HCT116 (cell line): ENCODE results near the gene MTERF4. TPM values are rescaled to one million over a fixed set of nuclear protein-coding genes. Genes with fewer than 3 reads are reported as not detected.
"Not testable (repeated sequence)": the region's sequence is repeated elsewhere in the genome, so short reads cannot be mapped to it uniquely, and the experiment has no call there.

Source experiments
- ATAC-seq: fragments of 200-7000 bp; cut with Tn5 transposase; 2 replicates; pipeline ENCODE4 v1.9.1; 2020; ENCODE audit warnings: mild to moderate bottlenecking, moderate library complexity
- BruUV-seq: library from RNA; stranded (reverse); fragments of 400-500 nt; replicated peaks from 2 replicates; lab custom pipeline; 2021; lab: Mats Ljungman, UMichigan
- CTCF ChIA-PET: fragments of 300-600 bp; sonication (Branson Sonifier 250); formaldehyde crosslinking; loops from one replicate; lab custom pipeline; 2021; ENCODE audit warnings: antibody characterized with exemption; lab: Charles Lee
- POLR2A ChIA-PET: fragments of 300-600, 350-600 bp; sonication (Branson Sonifier 250); formaldehyde crosslinking; loops from one replicate; lab custom pipeline; 2021; ENCODE audit warnings: antibody characterized with exemption; lab: Charles Lee
- RAD21 ChIA-PET, 2 experiments: fragments of 300-600 bp; sonication (Branson Sonifier 250); formaldehyde crosslinking; loops; one replicate each; lab custom pipeline; 2023; ENCODE audit warnings: low total read pairs in 2 of 2; ENCODE audit not compliant: uncharacterized antibody in 2 of 2, unreplicated experiment in 2 of 2, low non-redundant PET in 1 of 2; lab: Charles Lee
- DNase-seq: peaks from one replicate; pipeline ENCODE4 v3.0.0-alpha.2; 2010; ENCODE audit warnings: low read depth, low spot score
- H2AFZ ChIP-seq: fragments of 200-600 bp; shearing (Covaris generic), sonication (generic); 2 replicates; pipeline ENCODE4 v1.6.1; 2017; ENCODE audit warnings: low read depth, mixed run types, mixed read lengths, antibody characterized with exemption, low read length; ENCODE audit not compliant: poor library complexity, severe bottlenecking
- H3K27ac ChIP-seq: 2 replicates; pipeline ENCODE4 v1.5.1; 2012; ENCODE audit warnings: low read depth, low read length
- H3K27me3 ChIP-seq: fragments of 200-600 bp; sonication (generic); 2 replicates; pipeline ENCODE4 v1.6.1; 2016; ENCODE audit warnings: mixed run types, low read length, mixed read lengths; ENCODE audit not compliant: insufficient read depth
- H3K36me3 ChIP-seq, 2 experiments: fragments of 200-500 bp in 1 of 2; fragments of 200-600 bp in 1 of 2; sonication (Bioruptor generic) in 1 of 2; sonication (generic) in 1 of 2; 2 replicates each; pipeline versions ENCODE4 v1.5.1 to v1.6.1; 2014 to 2016; ENCODE audit warnings: low read length in 2 of 2, inconsistent platforms in 1 of 2, mixed read lengths in 1 of 2, mixed run types in 1 of 2; ENCODE audit not compliant: insufficient read depth in 2 of 2, control insufficient read depth in 1 of 2
- H3K4me1 ChIP-seq, 2 experiments: fragments of 200-600 bp in 1 of 2; sonication (generic) in 1 of 2; 2 replicates each; pipeline versions ENCODE4 v1.5.1 to v1.6.1; 2012 to 2017; ENCODE audit warnings: low read length in 2 of 2, inconsistent platforms in 1 of 2, mild to moderate bottlenecking in 1 of 2, mixed read lengths in 1 of 2, mixed run types in 1 of 2, moderate library complexity in 1 of 2; ENCODE audit not compliant: insufficient read depth in 2 of 2, control insufficient read depth in 1 of 2
- H3K4me2 ChIP-seq: fragments of 200-600 bp; sonication (generic); 2 replicates; pipeline ENCODE4 v1.6.1; 2017; ENCODE audit warnings: mixed run types, low read length, mixed read lengths
- H3K4me3 ChIP-seq, 2 experiments: fragments of 200-600 bp in 1 of 2; sonication (generic) in 1 of 2; replicated peaks in 1 of 2; 2 replicates each; pipeline ENCODE4 v1.5.1; 2011 to 2016; ENCODE audit warnings: low read length in 2 of 2, control low read depth in 1 of 2, low read depth in 1 of 2, mild to moderate bottlenecking in 1 of 2, mixed read lengths in 1 of 2, mixed run types in 1 of 2
- H3K79me2 ChIP-seq: fragments of 200-600 bp; sonication (generic); 2 replicates; pipeline ENCODE4 v1.6.1; 2017; ENCODE audit warnings: mild to moderate bottlenecking, mixed run types, low read length, moderate library complexity, mixed read lengths; ENCODE audit not compliant: insufficient read depth
- H3K9ac ChIP-seq: fragments of 200-600 bp; sonication (generic); 2 replicates; pipeline ENCODE4 v1.6.1; 2016; ENCODE audit warnings: low read length, mixed read lengths
- H3K9me2 ChIP-seq: fragments of 200-600 bp; sonication (generic), shearing (Covaris generic); 2 replicates; pipeline ENCODE4 v1.6.1; 2017; ENCODE audit warnings: mixed run types, mild to moderate bottlenecking, moderate library complexity; ENCODE audit not compliant: insufficient read depth
- H3K9me3 ChIP-seq, 2 experiments: fragments of 200-500 bp in 1 of 2; fragments of 200-600 bp in 1 of 2; sonication (Bioruptor generic) in 1 of 2; sonication (generic) in 1 of 2; 2 replicates each; pipeline ENCODE4 v1.6.1; 2014 to 2017; ENCODE audit warnings: low read length in 2 of 2, mixed read lengths in 2 of 2, inconsistent platforms in 1 of 2, low read depth in 1 of 2, mild to moderate bottlenecking in 1 of 2, mixed run types in 1 of 2, moderate library complexity in 1 of 2; ENCODE audit not compliant: control insufficient read depth in 1 of 2, insufficient read depth in 1 of 2
- H4K20me1 ChIP-seq: fragments of 200-600 bp; sonication (generic), shearing (Covaris generic); 2 replicates; pipeline ENCODE4 v1.6.1; 2017; ENCODE audit warnings: mixed run types, mild to moderate bottlenecking, moderate library complexity; ENCODE audit not compliant: insufficient read depth
- CBX3 ChIP-seq: IDR thresholded peaks from 2 replicates; pipeline ENCODE4 v1.6.1; 2012; ENCODE audit warnings: low read depth
- ELF1 ChIP-seq: IDR thresholded peaks from 2 replicates; pipeline ENCODE4 v1.6.1; 2012; ENCODE audit warnings: low read depth, borderline replicate concordance
- EZH2phosphoT487 ChIP-seq: fragments of 200-600 bp; IDR thresholded peaks from 2 replicates; pipeline ENCODE4 v1.6.1; 2018; ENCODE audit warnings: antibody characterized with exemption, borderline replicate concordance
- JUND ChIP-seq: IDR thresholded peaks from 2 replicates; pipeline ENCODE4 v1.6.1; 2012
- POLR2AphosphoS5 ChIP-seq: IDR thresholded peaks from 2 replicates; pipeline ENCODE4 v1.6.1; 2011; ENCODE audit warnings: mild to moderate bottlenecking, low read depth, low read length, moderate library complexity
- SRF ChIP-seq: IDR thresholded peaks from 2 replicates; pipeline ENCODE4 v1.6.1; 2012; ENCODE audit warnings: low read depth
- ZFX ChIP-seq: fragments of 450-650 bp; IDR thresholded peaks from 2 replicates; pipeline ENCODE4 v1.6.1; 2017
- ZNF274 ChIP-seq: fragments of 200-500 bp; sonication (Bioruptor generic); IDR thresholded peaks from 2 replicates; pipeline ENCODE4 v1.6.1; 2014; ENCODE audit warnings: mild to moderate bottlenecking, low read depth, low read length, inconsistent platforms
- intact Hi-C: fragments of 100-400 bp; cut with micrococcal nuclease; formaldehyde crosslinking; loops from 2 replicates; pipeline ENCODE4 v1.10.0; 2022
- total RNA-seq: library from RNA; stranded (reverse); gene quantifications from one replicate; pipeline ENCODE4 v1.2.1, GENCODE V29; 2021; ENCODE audit not compliant: unreplicated experiment
- TF ChIP-seq, protein P1 (sequence below): IDR thresholded peaks from 2 replicates; pipeline ENCODE4 v1.6.1; 2011; ENCODE audit warnings: mild to moderate bottlenecking, low read length, moderate library complexity; ENCODE audit not compliant: insufficient replicate concordance; ENCODE audit errors: extremely low read depth
- TF ChIP-seq, protein P2 (sequence below): IDR thresholded peaks from 2 replicates; pipeline ENCODE4 v1.6.1; 2012

MTERF4 gene
- total RNA-seq, 1 experiment from 2014 or later, result 25.5 TPM

DNA sequence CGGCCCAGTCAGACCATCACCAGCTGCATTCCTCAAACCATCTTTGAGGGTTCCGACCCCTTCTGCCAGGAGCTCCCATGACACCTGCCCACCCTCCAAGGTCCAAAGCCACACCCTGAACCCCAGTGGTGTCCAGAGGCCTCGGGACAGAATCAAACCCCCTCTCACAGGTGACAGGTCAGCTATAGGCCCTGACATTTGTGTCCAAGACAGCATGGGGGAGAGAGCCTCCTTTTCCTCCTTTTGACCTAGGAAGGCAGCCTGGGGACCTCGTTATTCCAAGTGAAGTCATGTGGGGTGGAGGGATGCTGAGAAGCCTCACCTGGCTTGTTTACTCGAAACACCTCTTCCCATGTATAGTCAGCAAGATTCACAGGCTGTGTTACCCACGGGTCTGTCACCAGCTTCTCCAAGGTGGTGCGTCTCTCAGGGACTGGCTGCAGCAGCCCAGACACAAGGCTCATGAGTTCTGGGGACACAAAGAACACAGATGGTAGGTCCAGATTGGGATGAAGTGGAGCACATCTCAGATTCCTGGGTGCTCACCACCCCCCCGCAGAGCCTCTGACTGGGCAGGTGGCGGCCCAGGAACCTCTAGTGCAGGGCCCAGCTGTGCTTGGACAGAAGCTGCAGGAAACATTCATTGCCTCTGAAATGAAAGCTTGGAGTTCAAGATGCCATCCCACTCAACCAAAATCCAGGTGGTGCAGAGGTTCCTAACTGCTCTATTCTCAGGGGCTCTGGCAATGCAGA, 5.1 kb upstream of the MTERF4 start:
- TF ChIP-seq ZNF274 (no peak), EZH2phosphoT487 (no peak), CBX3 (no peak), SRF (no peak)
- TF ChIP-seq, protein P1, sequence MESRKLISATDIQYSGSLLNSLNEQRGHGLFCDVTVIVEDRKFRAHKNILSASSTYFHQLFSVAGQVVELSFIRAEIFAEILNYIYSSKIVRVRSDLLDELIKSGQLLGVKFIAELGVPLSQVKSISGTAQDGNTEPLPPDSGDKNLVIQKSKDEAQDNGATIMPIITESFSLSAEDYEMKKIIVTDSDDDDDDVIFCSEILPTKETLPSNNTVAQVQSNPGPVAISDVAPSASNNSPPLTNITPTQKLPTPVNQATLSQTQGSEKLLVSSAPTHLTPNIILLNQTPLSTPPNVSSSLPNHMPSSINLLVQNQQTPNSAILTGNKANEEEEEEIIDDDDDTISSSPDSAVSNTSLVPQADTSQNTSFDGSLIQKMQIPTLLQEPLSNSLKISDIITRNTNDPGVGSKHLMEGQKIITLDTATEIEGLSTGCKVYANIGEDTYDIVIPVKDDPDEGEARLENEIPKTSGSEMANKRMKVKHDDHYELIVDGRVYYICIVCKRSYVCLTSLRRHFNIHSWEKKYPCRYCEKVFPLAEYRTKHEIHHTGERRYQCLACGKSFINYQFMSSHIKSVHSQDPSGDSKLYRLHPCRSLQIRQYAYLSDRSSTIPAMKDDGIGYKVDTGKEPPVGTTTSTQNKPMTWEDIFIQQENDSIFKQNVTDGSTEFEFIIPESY, result no peak
- POLR2A ChIA-PET, result interaction anchor here (0.7 kb wide), 1 partner anchor 181 kb away, joined by 3 read pairs; no protein-coding TSS in a partner anchor
- Histone ChIP-seq H3K9me3 (no peaks in the 10 kb centered on the region), H2AFZ (no peak overlapping the region), H3K9me2 (no peaks in the 10 kb centered on the region), H3K36me3 (peaks cover 0 to 4% of the 10 kb centered on the region in 2 experiments; a peak in 1 of 4 replicates), H3K4me3 (no peak overlapping the region), H4K20me1 (no peaks in the 10 kb centered on the region), H3K27ac (no peak overlapping the region), H3K4me1 (peaks cover 5 to 8% of the 10 kb centered on the region in 2 experiments; a peak in 3 of 4 replicates), H3K4me2 (no peak overlapping the region), H3K79me2 (no peaks in the 10 kb centered on the region), H3K27me3 (no peaks in the 10 kb centered on the region), H3K9ac (no peak overlapping the region)
- ATAC-seq (no peak), DNase-seq (no peak)
- RAD21 ChIA-PET, result no interaction called here
- BruUV-seq, result no TSS peak
- CTCF ChIA-PET, result no interaction called here
- intact Hi-C loops, result no loop called here

DNA sequence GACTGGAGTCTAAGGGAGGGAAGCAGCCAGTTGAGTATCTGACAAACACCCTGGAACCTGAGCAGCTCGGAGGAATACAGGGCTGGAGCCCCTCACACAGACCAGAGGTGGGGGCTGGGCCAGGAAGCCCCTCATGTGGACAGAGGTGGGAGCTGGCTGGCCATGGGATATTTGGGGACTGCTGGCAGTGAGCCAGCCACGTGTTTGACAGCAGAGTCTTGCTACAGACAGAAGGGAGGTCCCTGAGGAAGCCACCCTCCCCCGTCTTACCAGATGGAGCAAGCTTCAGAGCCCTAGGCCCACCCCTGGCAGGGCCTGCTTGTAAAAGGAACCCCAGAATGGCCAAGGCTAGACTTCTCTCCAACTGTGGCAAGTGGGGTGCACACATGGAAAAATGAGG, 3.6 kb upstream of the MTERF4 start:
- H3K4me1 ChIP-seq, result peaks cover 10 to 15% of the 10 kb centered on the region in 2 experiments
- no peak for TF ChIP-seq JUND
- TF ChIP-seq, protein P2, sequence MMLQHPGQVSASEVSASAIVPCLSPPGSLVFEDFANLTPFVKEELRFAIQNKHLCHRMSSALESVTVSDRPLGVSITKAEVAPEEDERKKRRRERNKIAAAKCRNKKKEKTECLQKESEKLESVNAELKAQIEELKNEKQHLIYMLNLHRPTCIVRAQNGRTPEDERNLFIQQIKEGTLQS, result no peak
- TF ChIP-seq ZFX, result no peak
- no peak for TF ChIP-seq ELF1
- no peak for TF ChIP-seq POLR2AphosphoS5
- RAD21 ChIA-PET, result no interaction called here
- H3K9ac ChIP-seq, result no peak overlapping the region
- H4K20me1 ChIP-seq, result no peaks in the 10 kb centered on the region
- no peak overlapping the region for H3K4me3 ChIP-seq
- no peaks in the 10 kb centered on the region for H3K27me3 ChIP-seq
- no peak overlapping the region for H3K4me2 ChIP-seq
- H3K36me3 ChIP-seq, result peaks cover 0 to 4% of the 10 kb centered on the region in 2 experiments; a peak in 1 of 4 replicates
- ATAC-seq (no peak), DNase-seq (no peak)
- H3K27ac ChIP-seq, result no peak overlapping the region
- BruUV-seq, result no TSS peak
- H3K79me2 ChIP-seq, result peaks cover 15% of the 10 kb centered on the region
- CTCF ChIA-PET, result no interaction called here
- H3K9me3 ChIP-seq, result no peaks in the 10 kb centered on the region
- POLR2A ChIA-PET, result no interaction called here
- no peaks in the 10 kb centered on the region for H3K9me2 ChIP-seq
- intact Hi-C loops, result no loop called here
- H2AFZ ChIP-seq, result no peak overlapping the region

DNA sequence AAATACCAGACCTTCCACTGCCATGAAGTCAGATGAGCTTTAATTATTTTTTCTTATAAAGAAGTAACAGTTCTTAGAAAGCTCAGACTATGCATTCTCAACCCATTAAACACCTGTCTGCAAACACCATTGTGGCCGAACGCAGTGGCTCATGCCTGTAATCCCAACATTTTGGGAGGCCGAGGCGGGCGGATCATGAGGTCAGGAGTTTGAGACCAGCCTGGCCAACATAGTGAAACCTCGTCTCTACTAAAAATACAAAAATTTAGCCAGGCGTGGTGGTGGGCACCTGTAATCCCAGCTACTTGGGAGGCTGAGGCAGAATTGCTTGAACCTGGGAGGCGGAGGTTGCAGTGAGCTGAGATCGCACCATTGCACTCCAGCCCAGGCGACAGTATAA, 2.5 kb upstream of the MTERF4 start:
- RAD21 ChIA-PET, H3K4me2 ChIP-seq, ATAC-seq, intact Hi-C loops, H3K9me2 ChIP-seq, H3K36me3 ChIP-seq, H3K27ac ChIP-seq, BruUV-seq, H3K27me3 ChIP-seq, H3K9me3 ChIP-seq, H3K4me3 ChIP-seq, CTCF ChIA-PET, H3K9ac ChIP-seq, H4K20me1 ChIP-seq, DNase-seq, H2AFZ ChIP-seq: not testable (repeated sequence)
- Histone ChIP-seq H3K4me1 (peaks cover 10 to 15% of the 10 kb centered on the region in 2 experiments), H3K79me2 (peaks cover 25% of the 10 kb centered on the region)
- POLR2A ChIA-PET, result interaction anchor here (0.9 kb wide), 1 partner anchor 45 kb away, joined by 3 read pairs; the partner anchor contains the start of gene PASK
